Measurements from ENCODE around the gene FAM50A.

FAM50A gene

DNA sequence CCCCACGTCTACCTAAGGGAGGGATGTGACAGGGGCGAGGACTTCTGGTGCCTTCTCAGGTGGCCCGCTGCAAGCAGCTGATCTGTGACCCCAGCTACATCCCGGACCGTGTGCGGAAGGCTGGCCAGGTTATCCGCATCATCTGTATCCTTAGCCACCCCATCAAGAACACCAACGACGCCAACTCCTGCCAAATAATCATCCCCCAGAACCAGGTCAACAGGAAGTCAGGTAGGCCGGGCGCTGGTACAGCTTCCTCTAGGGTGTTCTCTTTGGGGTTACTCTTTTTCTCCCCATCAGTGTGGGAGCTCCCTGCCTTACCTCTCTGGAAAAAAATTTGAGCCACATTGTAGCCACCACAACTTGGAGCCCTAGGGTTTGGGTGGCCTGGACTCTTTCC, 2.4 kb upstream of the FAM50A start:
- no peak for DNase-seq

DNA sequence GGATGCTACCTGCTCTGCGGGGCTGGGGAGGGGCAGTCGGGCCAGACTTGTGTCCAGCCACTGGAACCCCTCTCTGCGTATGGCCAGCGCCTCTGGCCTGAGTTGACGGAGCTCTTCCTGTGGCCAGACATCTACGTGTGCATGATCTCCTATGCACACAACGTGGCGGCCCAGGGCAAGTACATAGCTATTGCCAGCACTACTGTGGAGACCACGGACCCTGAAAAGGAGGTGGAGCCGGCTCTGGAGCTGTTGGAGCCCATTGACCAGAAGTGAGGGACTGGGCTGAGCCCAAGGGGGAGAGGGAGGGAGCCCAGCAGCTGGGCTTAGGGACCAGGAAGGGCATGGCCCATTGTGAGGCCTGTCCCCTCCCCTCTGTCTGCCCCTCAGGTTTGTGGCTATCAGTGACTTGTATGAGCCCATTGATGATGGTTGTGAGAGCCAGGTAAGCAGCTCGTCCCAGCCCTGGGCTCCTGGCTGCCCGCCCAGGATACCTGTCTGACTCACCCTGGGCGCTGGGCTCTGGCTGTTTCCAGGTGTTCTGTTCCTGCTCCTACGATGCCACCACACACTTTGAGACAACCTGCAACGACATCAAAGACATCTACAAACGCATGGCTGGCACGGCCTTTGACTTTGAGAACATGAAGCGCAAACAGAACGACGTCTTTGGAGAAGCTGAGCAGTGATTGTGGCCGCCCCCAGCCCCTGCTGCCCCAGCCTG, 1.8 kb upstream of the FAM50A start:
- no peak for DNase-seq

DNA sequence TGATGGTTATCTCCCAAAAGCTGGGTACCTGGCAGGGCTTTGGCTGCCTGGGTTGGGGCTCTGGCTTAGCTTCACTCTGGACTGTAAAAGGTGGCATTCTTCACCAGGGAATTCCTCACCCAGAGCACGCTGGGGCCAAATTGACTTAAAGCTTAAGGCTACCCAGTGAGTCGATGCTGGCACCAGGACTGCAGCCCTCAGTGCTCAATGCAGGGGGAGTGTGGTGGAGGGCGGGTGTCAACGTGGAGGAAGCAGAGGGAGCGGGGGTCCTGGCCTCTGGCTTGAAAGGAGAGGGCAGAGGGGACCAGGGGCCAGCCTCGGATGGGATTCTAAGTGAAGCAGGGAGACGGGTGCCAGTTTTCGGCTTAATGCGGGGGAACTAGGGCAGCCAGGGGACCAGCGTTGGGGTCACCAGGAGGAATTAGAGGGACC, 446 bp upstream of the FAM50A start:
- no peak for DNase-seq

DNA sequence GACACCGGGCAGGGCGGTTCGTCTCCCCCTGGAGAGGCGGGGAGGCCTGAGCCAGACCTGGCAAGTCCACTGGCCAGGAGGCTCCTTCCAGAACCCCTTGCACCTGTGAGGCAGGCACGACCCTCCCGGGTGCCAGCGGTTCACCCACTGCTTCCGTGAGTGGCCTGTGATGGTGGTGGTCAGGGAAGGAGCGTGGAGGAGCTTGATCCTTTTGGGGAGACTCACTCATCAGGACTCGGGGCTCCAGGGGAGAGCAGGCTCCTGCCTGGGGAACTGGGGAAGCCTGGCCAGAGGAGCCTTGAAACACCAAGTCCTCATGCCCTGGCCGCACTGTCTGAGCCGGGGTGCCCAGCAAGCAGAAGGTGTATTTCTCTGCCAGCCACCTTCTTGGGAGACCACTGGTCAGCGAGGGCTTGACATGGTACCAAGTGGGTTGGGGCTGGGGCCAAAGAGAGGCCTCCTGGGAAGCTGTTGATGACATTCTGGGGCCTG, 860 bp downstream of the FAM50A start:
- no peak for DNase-seq

DNA sequence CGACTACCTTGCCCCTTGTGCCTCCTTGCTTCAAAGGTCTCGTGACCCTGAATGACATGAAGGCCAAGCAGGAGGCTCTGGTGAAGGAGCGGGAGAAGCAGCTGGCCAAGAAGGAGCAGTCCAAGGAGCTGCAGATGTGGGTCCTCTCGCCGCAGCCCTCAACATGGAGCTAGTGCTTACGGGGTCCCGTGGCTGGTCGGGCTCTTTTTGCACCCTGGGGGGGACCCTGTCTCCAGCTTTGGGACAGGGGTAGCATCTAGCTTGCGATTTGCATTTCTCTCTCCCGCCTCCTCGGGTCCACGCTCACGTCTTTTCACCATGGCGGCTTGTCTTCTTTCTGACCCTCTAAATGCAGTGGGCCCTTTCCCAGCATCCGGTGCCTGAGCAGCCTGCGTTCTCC, 1.8 kb downstream of the FAM50A start:
- DNase-seq = no peak

DNA sequence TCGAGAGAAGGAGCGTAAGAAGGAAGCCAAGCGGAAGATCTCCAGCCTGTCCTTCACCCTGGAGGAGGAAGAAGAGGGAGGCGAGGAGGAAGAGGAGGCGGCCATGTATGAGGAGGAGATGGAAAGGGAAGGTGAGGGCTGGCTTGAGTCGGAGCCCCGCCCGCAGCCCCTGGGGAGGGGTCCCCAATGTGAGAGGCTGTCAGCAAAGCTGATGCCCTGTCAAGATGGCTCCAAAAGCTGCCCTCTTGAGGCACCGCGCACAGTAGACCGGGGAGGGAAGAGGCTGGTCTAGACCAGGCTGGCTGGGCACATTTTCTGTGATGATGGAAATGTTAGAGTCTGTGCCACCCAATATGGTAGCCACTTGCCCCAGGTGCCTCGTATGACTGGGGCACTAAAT, 2.5 kb downstream of the FAM50A start:
- DNase-seq = no peak

DNA sequence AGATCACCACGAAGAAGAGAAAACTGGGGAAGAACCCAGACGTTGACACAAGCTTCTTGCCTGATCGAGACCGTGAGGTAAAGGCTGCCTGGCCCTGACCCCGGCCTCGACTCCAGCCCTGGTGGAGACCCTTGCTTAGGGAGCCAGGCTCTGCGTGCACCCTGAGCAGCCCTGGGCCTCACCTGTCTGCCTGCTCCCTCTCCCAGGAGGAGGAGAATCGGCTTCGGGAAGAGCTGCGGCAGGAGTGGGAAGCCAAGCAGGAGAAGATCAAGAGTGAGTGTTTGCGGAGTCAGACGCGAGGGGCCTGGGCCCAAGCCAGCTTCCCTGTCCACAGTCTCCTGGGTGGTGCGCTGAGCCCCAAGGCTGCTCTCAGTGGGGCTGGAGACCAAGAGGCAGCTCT, 4.5 kb downstream of the FAM50A start:
- no peak for DNase-seq

DNA sequence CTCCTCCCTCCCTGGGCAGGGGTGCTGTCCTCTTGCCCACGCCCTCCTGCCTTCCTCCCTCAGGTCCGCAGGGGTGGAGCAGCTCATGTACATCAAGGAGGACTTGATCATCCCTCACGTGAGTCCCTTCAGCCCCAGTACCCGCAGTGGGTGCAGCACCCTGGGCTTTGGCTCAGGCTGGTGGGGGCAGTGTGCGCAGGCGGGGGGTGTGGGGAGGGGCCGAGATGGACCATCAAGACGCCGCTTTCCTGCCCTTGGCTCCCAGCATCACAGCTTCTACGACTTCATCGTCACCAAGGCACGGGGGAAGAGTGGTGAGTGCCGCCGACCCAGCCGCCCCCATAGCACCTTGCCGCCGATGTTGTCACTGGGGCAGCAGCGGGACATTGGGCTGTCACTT, 5.7 kb downstream of the FAM50A start:
- DNase-seq = no peak

DNA sequence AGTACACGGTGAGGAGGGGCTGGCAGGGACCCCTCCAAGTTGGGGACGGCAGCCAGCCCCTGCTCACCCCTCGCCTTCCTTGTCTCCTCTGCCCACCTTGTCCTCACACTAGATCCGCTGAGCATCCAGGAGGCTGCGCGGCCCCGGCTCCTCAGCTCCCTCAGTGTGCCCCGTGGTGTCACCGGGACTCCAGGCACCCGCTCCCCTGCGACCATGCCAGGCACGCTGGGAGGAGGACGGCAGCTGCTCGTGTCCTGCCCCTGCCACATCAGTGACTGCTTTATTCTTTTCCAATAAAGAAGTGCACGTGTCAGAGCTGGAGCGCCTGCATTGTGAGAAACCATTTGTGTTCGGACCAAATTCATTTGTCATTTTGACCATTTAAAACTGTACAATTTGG, 6.4 kb downstream of the FAM50A start:
- DNase-seq = no peak

DNA sequence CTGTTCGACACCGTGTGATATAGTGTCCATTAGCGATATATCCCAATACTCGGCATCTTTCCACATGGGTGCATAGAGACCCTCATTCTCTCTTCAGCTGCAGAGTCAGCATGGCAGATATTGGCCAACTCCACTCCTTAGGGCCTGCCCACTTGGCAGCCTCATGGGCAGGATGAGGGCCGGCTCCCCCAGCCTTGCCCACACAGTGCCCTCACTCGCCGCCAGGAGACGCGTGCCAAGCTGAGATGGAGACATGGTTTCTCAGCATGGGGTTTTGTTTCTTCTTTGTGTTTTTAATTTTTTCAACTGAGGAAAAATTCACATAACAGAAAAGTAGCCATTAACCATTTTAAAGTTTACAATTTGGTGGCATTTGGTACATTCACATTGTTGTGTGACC, 8.9 kb downstream of the FAM50A start:
- no peak for DNase-seq

DNA sequence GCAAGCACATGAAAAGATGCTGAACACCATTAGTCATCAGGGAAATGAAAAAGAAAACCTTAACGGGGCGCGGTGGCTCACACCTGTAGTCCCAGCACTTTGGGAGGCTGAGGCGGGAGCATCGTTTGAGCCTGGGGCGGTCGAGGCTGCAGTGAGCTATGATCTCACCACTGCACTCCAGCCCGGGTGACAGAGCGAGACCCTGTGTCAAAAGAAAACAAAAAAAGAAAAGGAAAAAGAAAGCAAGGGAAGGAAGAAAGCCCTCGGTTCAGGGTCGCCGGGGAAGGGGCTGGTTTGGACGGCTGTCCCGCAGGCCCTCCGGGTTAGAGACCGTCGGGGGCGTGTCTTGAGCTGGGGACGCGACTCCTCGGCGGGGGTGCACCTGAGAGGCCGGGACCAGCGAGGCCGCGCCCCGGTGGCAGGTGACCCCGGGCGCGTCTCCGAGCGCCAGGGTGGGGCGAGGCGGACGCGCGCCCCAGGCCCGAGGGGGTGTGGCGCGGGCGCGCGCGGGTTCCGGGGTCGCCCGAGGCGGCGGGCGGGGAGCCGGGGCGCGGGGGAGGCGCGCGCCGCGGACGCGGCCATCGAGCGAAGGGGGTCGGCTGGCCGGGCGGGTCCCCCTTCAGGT, 13.7 kb downstream of the FAM50A start:
- peak; percentile 56 for DNase-seq

DNA sequence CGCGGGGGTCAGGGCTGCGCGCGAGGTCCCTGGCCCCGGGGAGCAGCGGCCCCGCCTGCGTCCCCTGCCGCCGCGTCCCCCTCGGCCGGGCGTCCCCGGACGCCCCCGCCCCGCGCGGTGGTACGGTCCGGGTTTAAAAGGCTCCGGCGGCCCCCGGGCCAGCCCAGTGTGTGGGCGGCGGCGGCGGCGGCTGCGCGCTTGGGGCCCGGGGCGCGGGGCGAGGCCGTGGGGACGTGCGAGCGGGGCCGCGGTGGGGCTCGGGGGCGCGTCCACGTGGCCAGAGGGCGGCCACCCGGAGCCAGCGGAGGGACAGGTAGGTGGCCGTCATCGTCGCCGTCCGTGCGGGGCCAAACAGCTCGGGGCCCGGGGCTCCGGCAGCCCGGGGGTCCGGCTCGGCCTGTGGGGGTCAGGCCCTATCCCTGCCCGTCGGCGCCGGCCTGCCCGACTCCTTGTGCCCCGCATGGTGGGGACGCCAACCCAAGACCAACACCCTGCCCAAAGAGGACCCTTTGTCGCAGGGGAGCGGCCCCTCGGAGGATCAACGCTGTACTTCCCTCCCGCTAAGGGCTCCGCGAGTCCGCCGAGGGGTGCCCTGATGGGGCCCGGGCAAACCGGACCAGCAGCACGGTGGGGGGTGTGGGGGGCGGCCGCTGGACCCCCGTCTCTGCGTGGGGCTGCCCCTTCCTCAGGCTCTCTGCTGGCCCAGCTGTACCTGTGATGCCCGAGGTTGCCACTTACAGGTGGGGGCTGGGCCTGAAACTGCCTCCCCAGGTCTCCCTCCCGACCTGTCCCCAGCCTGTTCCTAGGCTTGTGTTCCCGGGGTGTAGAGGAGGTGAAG, 14.4 kb downstream of the FAM50A start, which contains the start of gene PLXNA3:
Gene PLXNA3 (plus strand): TSS at position 166 of the 838 bp plus-strand sequence. CDS start 1,903 bp downstream, outside the sequence.
- DNase-seq = peak; percentile 67

DNA sequence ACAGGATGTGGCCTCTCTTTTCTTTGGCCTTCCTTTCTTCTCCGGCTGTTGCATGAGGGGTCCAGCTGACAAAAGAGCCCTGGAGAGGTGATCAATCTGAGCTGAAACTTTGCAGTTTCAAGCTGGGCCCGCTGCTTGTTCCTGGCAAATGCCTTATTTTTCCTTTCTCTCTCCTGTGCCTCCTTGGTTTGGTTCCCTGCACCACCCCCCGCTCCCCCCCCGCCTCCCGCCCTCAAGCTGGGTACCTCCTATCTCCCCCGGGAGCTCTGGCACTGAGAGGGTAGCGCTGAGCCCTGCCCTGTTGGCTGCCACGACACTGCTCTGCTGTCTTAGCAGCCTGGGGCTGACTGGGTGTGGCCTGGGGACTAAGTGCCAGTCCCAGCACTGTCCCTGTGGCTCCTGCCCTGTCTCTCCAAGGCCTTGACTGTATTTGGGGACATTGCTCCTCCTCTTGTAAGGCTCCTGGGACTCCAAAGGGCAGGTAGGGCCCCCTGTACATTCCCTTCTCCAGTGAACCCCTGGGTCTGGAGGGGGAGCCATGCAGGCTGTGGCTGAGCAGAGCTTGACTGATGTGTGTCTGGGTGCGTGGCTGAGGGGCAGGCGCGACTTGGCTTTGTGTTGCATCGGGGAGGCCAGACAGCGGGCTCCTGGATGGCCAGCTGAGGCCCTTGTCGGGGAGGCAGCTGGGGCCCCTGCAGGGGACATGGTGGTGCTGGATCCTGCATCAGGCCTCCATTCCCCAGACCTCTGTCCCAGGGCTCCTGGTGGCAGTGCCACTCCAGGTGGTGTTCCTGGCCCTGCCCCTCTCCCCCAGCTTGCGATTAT, 15.2 kb downstream of the FAM50A start:
- no peak for DNase-seq

DNA sequence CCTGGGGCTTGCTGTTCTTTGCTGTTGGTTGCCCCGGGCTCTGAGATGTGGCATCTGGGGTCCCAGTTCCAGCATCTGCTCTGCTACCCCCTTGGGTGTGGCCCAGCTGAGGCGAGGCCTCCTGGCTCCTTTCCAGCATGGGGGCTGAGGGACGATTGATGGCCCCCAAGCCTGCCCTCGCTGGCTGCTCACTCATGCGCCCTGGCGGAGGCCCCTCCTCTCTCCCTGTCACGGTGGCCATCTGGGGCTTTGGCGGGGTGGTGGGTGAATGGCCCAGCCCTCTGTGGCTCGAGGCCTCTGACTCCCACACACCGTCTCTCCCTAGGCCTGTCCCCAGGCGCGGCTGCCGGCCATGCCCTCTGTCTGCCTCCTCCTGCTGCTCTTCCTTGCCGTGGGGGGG, 15.9 kb downstream of the FAM50A start:
- DNase-seq = no peak

DNA sequence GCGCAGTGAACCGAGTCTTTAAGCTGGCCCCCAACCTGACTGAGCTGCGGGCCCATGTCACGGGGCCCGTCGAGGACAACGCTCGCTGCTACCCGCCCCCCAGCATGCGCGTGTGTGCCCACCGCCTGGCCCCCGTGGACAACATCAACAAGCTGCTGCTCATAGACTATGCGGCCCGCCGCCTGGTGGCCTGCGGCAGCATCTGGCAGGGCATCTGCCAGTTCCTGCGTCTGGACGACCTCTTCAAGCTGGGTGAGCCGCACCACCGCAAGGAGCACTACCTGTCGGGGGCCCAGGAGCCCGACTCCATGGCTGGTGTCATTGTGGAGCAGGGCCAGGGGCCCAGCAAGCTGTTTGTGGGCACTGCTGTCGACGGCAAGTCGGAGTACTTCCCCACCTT, 16.4 kb downstream of the FAM50A start:
- no peak for DNase-seq

DNA sequence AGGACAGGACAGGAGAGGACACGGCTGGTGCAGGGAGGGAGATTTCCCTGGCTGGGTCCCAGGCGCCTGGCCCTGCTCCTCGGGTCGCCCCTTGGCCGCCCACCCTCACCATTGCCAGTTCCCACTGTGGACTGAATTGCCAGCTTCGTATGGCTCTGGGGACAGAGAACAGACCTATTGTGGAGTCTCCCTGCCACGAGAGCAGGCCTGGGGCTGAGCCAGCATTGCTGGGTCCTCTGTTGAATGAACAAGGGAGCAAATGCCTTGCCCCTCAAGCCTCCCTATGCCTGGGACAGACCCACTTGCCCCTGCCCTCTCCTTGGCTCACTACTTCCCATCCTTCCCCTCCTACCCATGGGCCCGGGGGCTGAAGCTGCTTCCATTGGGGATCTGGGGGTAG, 18.5 kb downstream of the FAM50A start:
- no peak for DNase-seq

DNA sequence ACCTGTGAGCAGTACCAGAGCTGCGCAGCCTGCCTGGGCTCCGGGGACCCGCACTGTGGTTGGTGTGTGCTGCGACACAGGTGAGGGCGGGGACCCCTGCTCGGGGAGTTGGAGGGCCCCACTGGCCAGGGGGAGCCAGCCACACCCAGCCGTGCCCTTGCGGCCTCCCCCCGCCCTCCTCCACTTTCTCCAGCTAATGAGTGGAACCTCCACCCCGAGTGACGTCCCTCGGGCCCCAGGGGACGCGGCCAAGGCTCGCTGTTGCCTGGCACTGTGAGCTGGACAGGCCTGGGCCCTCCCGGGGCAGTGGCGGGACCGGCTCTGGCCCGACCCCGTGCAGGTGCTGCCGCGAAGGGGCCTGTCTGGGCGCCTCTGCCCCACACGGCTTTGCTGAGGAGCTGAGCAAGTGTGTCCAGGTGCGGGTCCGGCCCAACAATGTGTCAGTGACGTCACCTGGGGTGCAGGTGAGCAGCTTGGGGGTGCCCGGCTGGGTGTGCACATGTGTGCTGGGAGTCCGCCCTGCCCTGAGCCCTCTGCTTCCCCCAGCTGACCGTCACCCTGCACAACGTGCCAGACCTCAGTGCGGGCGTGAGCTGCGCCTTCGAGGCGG, 19.8 kb downstream of the FAM50A start:
- no peak for DNase-seq

DNA sequence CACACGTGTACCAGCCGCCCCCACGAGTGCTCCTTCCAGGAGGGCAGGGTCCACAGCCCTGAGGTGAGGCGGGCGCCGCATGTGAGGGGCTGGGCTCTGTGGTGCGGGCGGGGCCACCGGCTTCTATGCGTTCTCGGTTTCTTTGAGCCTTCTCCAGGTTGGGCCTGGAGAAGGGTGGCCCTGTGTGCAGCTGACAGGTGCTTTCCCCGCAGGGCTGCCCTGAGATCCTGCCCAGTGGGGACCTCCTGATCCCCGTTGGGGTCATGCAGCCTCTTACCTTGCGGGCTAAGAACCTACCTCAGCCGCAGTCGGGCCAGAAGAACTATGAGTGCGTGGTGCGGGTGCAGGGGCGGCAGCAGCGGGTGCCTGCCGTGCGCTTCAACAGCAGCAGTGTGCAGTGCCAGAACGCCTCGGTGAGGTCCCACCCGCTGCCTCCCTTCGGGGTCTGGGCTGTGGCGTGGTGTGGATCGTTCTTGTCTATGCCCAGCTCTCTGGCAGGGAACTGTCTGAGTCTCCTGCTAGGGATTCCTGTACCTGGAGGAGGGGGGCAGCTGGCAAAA, 20.9 kb downstream of the FAM50A start:
- no peak for DNase-seq

DNA sequence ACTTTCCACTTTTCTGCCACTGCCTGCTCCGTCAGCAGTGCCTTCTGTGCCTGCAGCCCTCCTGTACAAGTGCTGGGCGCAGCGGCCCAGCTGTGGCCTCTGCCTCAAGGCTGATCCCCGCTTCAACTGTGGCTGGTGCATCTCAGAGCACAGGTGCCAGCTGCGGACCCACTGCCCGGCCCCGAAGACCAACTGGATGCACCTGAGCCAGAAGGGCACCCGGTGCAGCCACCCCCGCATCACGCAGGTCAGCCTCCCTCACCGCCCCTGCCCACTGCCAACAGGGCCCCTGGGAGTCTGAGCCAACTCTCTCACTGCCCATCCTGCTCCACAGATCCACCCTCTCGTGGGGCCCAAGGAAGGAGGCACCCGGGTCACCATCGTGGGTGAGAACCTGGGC, 21.7 kb downstream of the FAM50A start:
- no peak for DNase-seq

DNA sequence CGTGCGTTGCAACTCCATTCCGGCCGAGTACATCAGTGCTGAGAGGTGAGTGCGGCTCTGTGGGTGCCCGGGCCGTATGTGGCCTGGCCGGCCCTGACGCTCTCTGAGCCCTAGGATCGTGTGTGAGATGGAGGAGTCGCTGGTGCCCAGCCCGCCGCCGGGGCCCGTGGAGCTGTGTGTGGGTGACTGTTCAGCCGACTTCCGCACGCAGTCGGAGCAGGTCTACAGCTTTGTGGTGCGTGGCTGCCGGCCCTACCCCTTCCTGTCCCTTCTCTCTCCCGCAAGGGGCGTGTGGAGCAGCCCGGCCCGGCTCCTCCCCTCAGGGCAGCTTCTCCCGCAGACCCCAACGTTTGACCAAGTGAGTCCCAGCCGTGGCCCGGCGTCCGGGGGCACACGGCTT, 22.1 kb downstream of the FAM50A start:
- no peak for DNase-seq

DNA sequence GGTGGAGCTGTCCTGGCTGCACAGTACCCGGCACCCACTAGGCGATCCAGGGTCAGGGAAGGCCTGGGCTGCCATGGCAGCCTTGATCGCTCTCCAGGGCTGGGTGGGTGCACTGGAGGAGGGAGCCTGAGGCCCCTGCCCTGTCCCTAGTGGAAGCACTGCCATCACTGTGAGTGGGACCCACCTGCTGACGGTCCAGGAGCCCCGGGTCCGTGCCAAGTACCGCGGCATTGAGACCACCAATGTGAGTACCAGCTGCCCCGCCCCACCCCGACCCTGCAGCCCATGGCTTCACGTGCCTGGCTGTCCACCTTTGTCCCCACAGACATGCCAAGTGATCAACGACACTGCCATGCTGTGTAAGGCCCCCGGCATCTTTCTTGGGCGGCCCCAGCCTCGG, 23.0 kb downstream of the FAM50A start:
- DNase-seq = no peak

DNA sequence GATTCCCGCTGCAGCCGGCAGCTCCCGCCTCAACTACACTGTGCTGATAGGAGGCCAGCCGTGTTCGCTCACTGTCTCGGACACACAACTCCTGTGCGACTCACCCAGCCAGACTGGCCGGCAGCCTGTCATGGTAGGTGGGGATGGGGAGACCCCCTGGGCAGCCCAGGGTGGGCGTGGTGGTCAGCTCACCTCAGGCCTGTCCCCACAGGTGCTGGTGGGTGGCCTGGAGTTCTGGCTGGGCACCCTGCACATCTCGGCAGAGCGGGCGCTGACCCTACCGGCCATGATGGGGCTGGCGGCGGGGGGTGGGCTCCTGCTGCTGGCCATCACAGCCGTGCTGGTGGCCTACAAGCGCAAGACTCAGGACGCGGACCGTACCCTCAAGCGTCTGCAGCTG, 23.6 kb downstream of the FAM50A start:
- no peak for DNase-seq
